Omental fat pad (tissue), 4 donors: Measurements from ENCODE around the gene RAD23B. TPM values are rescaled to one million over a fixed set of nuclear protein-coding genes. Genes with fewer than 3 reads are reported as not detected.

Experiments
- ATAC-seq: fragments of 150-250 bp; one replicate; pipeline ENCODE4 v1.9.1; 2016; ENCODE audit warnings: mild to moderate bottlenecking, moderate library complexity; ENCODE audit not compliant: low FRiP score
- DNase-seq: peaks from one replicate; pipeline ENCODE4 v3.0.0-alpha.2; 2019; ENCODE audit warnings: low spot score
- CTCF ChIP-seq, 3 donors: fragments of 450-650 bp; IDR thresholded peaks; one replicate each; pipeline ENCODE4 v1.5.1; 2016 to 2017; ENCODE audit warnings: antibody characterized with exemption in 3 of 3, mild to moderate bottlenecking in 3 of 3, moderate library complexity in 2 of 3
- total RNA-seq, 4 donors: library from RNA; depleted of rRNA; stranded (reverse); fragments of >200 nt; gene quantifications; one replicate each; pipeline ENCODE4 v1.1.0, GENCODE V29; 2016

The RAD23B gene
- total RNA-seq = 100 to 1,000 TPM in 2 of 4 donors, 10 to 100 TPM in 2; 70.3 to 123 (median 101) TPM

DNA sequence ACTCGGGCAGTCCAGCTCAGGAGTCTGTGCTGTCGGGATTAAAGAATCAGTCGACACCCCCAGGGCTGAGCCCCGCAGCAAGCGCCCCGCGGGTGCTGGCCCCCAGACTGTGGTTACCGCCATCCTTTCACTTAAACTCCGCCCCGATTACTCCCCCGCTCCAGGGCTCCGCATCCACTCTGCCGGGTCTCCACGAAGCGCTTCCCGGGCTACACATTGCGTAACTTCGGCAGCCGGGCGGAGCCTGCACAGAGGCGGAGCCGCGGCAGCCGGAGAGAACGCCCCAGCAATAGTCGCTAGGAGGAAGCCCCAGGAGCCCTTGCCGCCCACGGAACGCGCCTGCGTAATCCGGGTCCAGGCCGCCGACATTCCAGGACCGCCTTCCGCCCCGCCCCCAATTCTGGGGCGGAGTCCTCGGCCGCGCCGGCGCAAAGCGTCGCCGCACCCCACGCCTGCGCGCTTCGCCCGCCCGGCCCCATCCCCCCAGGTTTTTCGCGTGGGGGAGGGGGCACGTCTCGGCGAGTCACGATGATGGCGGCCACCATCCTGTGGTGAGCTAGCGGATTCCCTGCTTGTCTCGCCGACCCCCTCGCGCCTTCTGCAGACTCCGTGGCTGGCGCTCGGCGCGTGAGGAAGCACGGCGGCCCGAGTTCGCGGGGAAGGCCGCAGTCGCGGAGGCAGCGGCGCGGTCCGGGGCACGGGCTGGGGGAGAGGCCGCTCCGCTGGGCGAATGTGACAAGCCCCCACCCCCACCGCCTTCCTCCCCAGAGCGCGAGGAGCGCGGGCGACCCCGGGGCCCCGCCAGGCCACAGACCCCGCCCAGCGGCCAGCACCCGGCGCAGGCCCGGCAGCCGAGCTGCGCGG lies at the start of gene RAD23B:
TSS of gene RAD23B (plus strand) at position 521 of the 864 bp plus-strand sequence. CDS start 351 bp downstream, outside the sequence.
- peak; percentile 97 for ATAC-seq

GRCh38 chr9:107235765-107236442 lies 47.2 kb upstream of the RAD23B start:
- TF ChIP-seq CTCF (IDR thresholded peaks at IDR 0.05) = no peak
- DNase-seq = no peak
- ATAC-seq = no peak

More for the DNA sequence above, at the start of gene RAD23B:
- no peak for TF ChIP-seq CTCF (IDR thresholded peaks at IDR 0.05)
- DNase-seq = peak; percentile 85

DNA sequence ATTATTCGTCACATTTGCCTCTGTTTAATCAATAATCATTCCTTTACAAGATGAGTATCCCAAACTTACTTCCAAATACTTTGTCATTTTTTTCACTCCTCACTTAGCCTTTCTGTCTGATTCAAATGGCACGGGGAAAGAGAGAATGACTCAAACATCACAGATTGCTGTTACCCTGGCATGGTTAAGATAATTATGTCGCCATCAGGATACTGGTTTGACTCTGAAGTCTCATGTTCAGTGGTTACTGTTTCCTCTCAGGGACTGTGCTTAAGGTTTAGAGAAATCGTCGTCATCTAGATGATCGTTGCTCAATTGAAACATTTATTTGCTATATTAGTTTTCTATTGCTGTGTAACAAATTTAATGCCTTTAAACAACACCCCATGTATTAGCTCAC lies 45.2 kb upstream of the RAD23B start:
- no peak for DNase-seq
- no peak for ATAC-seq
- no peak for TF ChIP-seq CTCF (IDR thresholded peaks at IDR 0.05)

DNA sequence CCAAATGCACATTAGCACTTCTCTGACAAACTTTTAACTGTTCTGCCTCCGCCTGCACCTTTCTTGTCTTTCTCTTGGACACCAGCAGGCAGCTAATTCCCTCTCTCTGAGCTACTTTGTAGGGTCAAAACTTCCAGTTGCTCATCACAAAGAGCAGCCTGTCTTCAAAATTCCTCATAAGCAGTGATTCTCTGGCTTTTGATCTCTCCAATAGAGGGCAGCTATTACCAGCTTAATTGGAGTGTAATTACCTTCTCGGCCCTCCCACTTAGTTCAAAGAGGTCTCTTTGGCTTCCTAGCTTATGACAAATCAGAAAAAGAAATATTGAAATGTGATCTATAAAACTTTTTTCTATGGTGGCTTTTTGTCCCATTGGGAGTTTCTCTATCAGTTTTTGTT lies 43.6 kb upstream of the RAD23B start:
- DNase-seq = no peak
- TF ChIP-seq CTCF (IDR thresholded peaks at IDR 0.05) = no peak
- peak; percentile 68 for ATAC-seq

- DNase-seq = no peak
- TF ChIP-seq CTCF (IDR thresholded peaks at IDR 0.05) = no peak
- ATAC-seq = no peak
Measured at GRCh38 chr9:107240260-107240659, 42.8 kb upstream of the RAD23B start.

DNA sequence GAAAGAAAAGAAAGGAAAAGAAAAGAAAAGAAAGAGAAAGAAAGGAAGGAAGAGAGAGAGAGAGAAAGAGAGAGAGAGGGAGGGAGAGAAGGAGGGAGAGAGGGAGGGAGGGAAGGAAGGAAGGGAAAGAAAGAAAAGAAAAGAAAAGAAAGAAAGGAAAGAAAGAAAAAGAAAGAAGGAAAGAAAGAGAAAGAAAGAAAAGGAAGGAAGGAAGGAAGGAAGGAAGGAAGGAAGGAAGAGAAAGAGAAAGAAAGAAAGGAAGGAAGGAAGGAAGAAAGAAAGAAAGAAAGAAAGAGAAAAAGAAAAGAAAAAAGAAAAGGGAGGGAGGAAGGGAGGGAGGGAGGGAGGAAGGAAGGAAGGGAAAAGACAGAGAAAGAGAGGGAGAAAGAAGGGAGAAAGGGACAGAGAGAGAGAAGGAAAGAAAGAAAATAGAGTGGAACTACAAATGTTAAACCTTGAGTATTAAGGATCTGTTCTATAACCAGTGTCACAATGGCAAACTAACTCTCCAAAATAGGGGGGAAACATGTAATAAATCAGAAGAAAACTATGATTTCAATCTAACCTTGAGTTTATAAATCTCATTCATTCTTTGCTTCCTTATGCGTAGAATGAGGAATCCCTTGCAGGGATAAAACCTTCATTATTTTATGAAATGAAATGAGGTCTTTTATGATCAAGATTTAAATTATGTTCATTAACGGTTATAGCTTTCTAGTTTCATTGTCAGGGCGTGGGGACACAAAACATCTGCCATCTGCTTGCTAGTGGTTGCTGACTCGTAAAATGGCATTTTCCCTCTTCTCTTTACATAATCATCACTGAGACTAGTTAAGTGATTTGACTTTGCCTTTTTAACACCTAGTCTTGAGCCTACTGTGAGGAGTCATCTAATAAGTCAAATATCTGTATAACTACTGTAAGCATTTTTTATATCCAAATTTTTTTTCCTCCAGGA lies 40.7 kb upstream of the RAD23B start:
- TF ChIP-seq CTCF (IDR thresholded peaks at IDR 0.05) = no peak
- ATAC-seq (no peak), DNase-seq (no peak)
